ENCODE data around the gene NET1.

The NET1 gene

GRCh38 chr10:5490698-5491464 lies 78.5 kb downstream of the NET1 start:
- H4K20me1 ChIP-seq (ENCODE audit: insufficient read depth), result no peaks in the 10 kb centered on the region
- no peak overlapping the region for H3K27ac ChIP-seq
- H3K4me3 ChIP-seq (IDR thresholded peaks at IDR 0.05; ENCODE audit: insufficient read depth, low read depth, low read length), result no peak overlapping the region
- no peaks in the 10 kb centered on the region for H3K27me3 ChIP-seq (ENCODE audit: insufficient read depth, low read depth)
- H3K9ac ChIP-seq, result no peak overlapping the region
- H3K36me3 ChIP-seq (ENCODE audit: insufficient read depth), result no peaks in the 10 kb centered on the region
- H3K79me2 ChIP-seq (ENCODE audit: insufficient read depth, low read depth), result no peaks in the 10 kb centered on the region
- H2AFZ ChIP-seq (ENCODE audit: low read depth), result no peak overlapping the region
- no peak for TF ChIP-seq CTCF (conservative IDR thresholded peaks at IDR 0.05; ENCODE audit: low read depth, low read length)
- H3K4me1 ChIP-seq (ENCODE audit: low read depth, poor library complexity, severe bottlenecking), result no peaks in the 10 kb centered on the region
- H3K4me2 ChIP-seq, result no peak overlapping the region

GRCh38 chr10:5491477-5491876 lies 79.1 kb downstream of the NET1 start:
- no peaks in the 10 kb centered on the region for H4K20me1 ChIP-seq (ENCODE audit: insufficient read depth)
- H3K27me3 ChIP-seq (ENCODE audit: insufficient read depth, low read depth), result no peaks in the 10 kb centered on the region
- H3K4me1 ChIP-seq (ENCODE audit: low read depth, poor library complexity, severe bottlenecking), result no peaks in the 10 kb centered on the region
- H3K79me2 ChIP-seq (ENCODE audit: insufficient read depth, low read depth), result no peaks in the 10 kb centered on the region
- no peak overlapping the region for H3K27ac ChIP-seq
- H3K36me3 ChIP-seq (ENCODE audit: insufficient read depth), result no peaks in the 10 kb centered on the region
- H3K9ac ChIP-seq, result no peak overlapping the region
- no peak overlapping the region for H3K4me3 ChIP-seq (IDR thresholded peaks at IDR 0.05; ENCODE audit: insufficient read depth, low read depth, low read length)
- H3K4me2 ChIP-seq, result no peak overlapping the region
- no peak for TF ChIP-seq CTCF (conservative IDR thresholded peaks at IDR 0.05; ENCODE audit: low read depth, low read length)
- H2AFZ ChIP-seq (ENCODE audit: low read depth), result no peak overlapping the region

- H3K4me1 ChIP-seq (ENCODE audit: low read depth, poor library complexity, severe bottlenecking), result no peaks in the 10 kb centered on the region
- no peaks in the 10 kb centered on the region for H3K79me2 ChIP-seq (ENCODE audit: insufficient read depth, low read depth)
- no peaks in the 10 kb centered on the region for H3K27me3 ChIP-seq (ENCODE audit: insufficient read depth, low read depth)
These were observed 80.0 kb downstream of the NET1 start for GRCh38 chr10:5492322-5492855.

GRCh38 chr10:5492929-5493576 lies 80.7 kb downstream of the NET1 start:
- Histone ChIP-seq H3K27ac (no peak overlapping the region), H3K4me3 (IDR thresholded peaks at IDR 0.05; ENCODE audit: insufficient read depth, low read depth, low read length) (no peak overlapping the region)

More at GRCh38 chr10:5492322-5492855, 80.0 kb downstream of the NET1 start:
- no peaks in the 10 kb centered on the region for H4K20me1 ChIP-seq (ENCODE audit: insufficient read depth)
- no peak for TF ChIP-seq CTCF (conservative IDR thresholded peaks at IDR 0.05; ENCODE audit: low read depth, low read length)
- H3K36me3 ChIP-seq (ENCODE audit: insufficient read depth), result no peaks in the 10 kb centered on the region
- H3K9ac ChIP-seq, result no peak overlapping the region
- H3K4me3 ChIP-seq (IDR thresholded peaks at IDR 0.05; ENCODE audit: insufficient read depth, low read depth, low read length), result no peak overlapping the region
- H3K4me2 ChIP-seq, result no peak overlapping the region
- no peak overlapping the region for H2AFZ ChIP-seq (ENCODE audit: low read depth)
- no peak overlapping the region for H3K27ac ChIP-seq

More at GRCh38 chr10:5492929-5493576, 80.7 kb downstream of the NET1 start:
- Histone ChIP-seq H3K27me3 (ENCODE audit: insufficient read depth, low read depth) (no peaks in the 10 kb centered on the region), H2AFZ (ENCODE audit: low read depth) (no peak overlapping the region), H3K36me3 (ENCODE audit: insufficient read depth) (no peaks in the 10 kb centered on the region), H3K79me2 (ENCODE audit: insufficient read depth, low read depth) (no peaks in the 10 kb centered on the region), H4K20me1 (ENCODE audit: insufficient read depth) (no peaks in the 10 kb centered on the region), H3K4me2 (no peak overlapping the region), H3K9ac (no peak overlapping the region), H3K4me1 (ENCODE audit: low read depth, poor library complexity, severe bottlenecking) (no peaks in the 10 kb centered on the region)
- TF ChIP-seq CTCF (conservative IDR thresholded peaks at IDR 0.05; ENCODE audit: low read depth, low read length), result no peak

All from KMS-11 (cell line).